B cell (primary cell): Measurements from ENCODE around the gene NUAK1. TPM values are rescaled to one million over a fixed set of nuclear protein-coding genes. Genes with fewer than 3 reads are reported as not detected.

Experiments
- ATAC-seq: fragments of 200-7000 bp; cut with Tn5 transposase; one replicate; pipeline ENCODE4 v1.10.0; 2021; ENCODE audit warnings: low read depth, mild to moderate bottlenecking, moderate number of reproducible peaks, moderate library complexity
- CTCF ChIA-PET: fragments of 350-600 bp; sonication (Branson Sonifier 250); formaldehyde crosslinking; loops from one replicate; lab custom pipeline; 2021; ENCODE audit warnings: antibody characterized with exemption, inconsistent platforms; lab: Charles Lee
- POLR2A ChIA-PET: fragments of 350-600 bp; sonication (Branson Sonifier 250); formaldehyde crosslinking; loops from one replicate; lab custom pipeline; 2021; ENCODE audit warnings: antibody characterized with exemption; lab: Charles Lee
- DNase-seq: peaks from one replicate; pipeline ENCODE4 v3.0.0; 2013
- H2AFZ ChIP-seq: 2 replicates; pipeline ENCODE4 v1.6.1; 2012; ENCODE audit warnings: mild to moderate bottlenecking, low read depth, low read length; ENCODE audit not compliant: insufficient read depth, poor library complexity, severe bottlenecking
- H3K27ac ChIP-seq, 2 donors: 1 replicate in 1 of 2; 2 replicates in 1 of 2; pipeline ENCODE4 v1.5.1; 2012 to 2013; ENCODE audit warnings: low read length in 2 of 2, mild to moderate bottlenecking in 2 of 2, moderate library complexity in 1 of 2
- H3K27me3 ChIP-seq, 4 experiments: fragments of 200-600 bp in 1 of 4; sonication (generic) in 1 of 4; replicated peaks in 1 of 4; 1 replicate in 2 of 4; 2 replicates in 2 of 4; pipeline versions ENCODE4 v1.6.1 to v1.7.0; 2013 to 2016; ENCODE audit warnings: low read length in 3 of 4, mild to moderate bottlenecking in 2 of 4, mixed read lengths in 1 of 4, moderate library complexity in 1 of 4; ENCODE audit not compliant: insufficient read depth in 4 of 4, control insufficient read depth in 3 of 4; ENCODE audit errors: control extremely low read depth in 1 of 4
- H3K36me3 ChIP-seq, 2 experiments: replicated peaks in 1 of 2; 1 replicate in 1 of 2; 2 replicates in 1 of 2; pipeline versions ENCODE4 v1.6.1 to v1.7.1; 2013; ENCODE audit warnings: low read length in 1 of 2; ENCODE audit not compliant: insufficient read depth in 2 of 2, control insufficient read depth in 1 of 2; ENCODE audit errors: control extremely low read depth in 1 of 2, extremely low read depth in 1 of 2
- H3K4me1 ChIP-seq, 2 donors: fragments of 200-600 bp in 1 of 2; sonication (generic) in 1 of 2; 1 replicate in 1 of 2; 2 replicates in 1 of 2; pipeline versions ENCODE4 v1.5.1 to v1.6.1; 2013 to 2017; ENCODE audit warnings: low read length in 2 of 2; ENCODE audit not compliant: control insufficient read depth in 2 of 2, insufficient read depth in 2 of 2
- H3K4me2 ChIP-seq: replicated peaks from 2 replicates; pipeline ENCODE3; 2012; ENCODE audit warnings: mild to moderate bottlenecking, low read depth, low read length; ENCODE audit not compliant: poor library complexity, severe bottlenecking
- H3K4me3 ChIP-seq, 5 experiments: fragments of 200-600 bp in 1 of 5; sonication (generic) in 1 of 5; 1 replicate in 3 of 5; 2 replicates in 2 of 5; pipeline versions ENCODE4 v1.5.1 to v1.7.0; 2011 to 2016; ENCODE audit warnings: low read length in 4 of 5, mild to moderate bottlenecking in 4 of 5, low read depth in 2 of 5, control low read depth in 1 of 5, moderate library complexity in 1 of 5; ENCODE audit not compliant: insufficient read depth in 1 of 5; ENCODE audit errors: control extremely low read depth in 1 of 5, extremely low read depth in 1 of 5
- H3K79me2 ChIP-seq: fragments of 200-600 bp; sonication (generic); one replicate; pipeline ENCODE4 v1.6.0; 2016; ENCODE audit warnings: low read length; ENCODE audit not compliant: control insufficient read depth, insufficient read depth
- H3K9ac ChIP-seq: fragments of 200-600 bp; sonication (generic); 2 replicates; pipeline ENCODE4 v1.6.1; 2017; ENCODE audit warnings: mild to moderate bottlenecking, low read length, moderate library complexity
- H3K9me3 ChIP-seq, 3 donors: one replicate each; pipeline versions ENCODE4 v1.6.1 to v1.7.1; 2013; ENCODE audit warnings: low read length in 2 of 3; ENCODE audit not compliant: control insufficient read depth in 2 of 3, insufficient read depth in 1 of 3; ENCODE audit errors: control extremely low read depth in 1 of 3
- H4K20me1 ChIP-seq: 2 replicates; pipeline ENCODE4 v1.6.0; 2012; ENCODE audit warnings: mild to moderate bottlenecking, low read length; ENCODE audit not compliant: insufficient read depth, control insufficient read depth, poor library complexity, severe bottlenecking
- H3K27ac Mint-ChIP-seq: one replicate; pipeline ENCODE4 v1.8.0; 2021; ENCODE audit warnings: mixed read lengths
- H3K27me3 Mint-ChIP-seq: one replicate; pipeline ENCODE4 v1.8.0; 2021; ENCODE audit warnings: mixed read lengths
- H3K4me1 Mint-ChIP-seq: one replicate; pipeline ENCODE4 v1.8.0; 2021; ENCODE audit warnings: mixed read lengths
- H3K4me3 Mint-ChIP-seq: one replicate; pipeline ENCODE4 v1.8.0; 2021; ENCODE audit warnings: mixed read lengths
- H3K9me3 Mint-ChIP-seq: one replicate; pipeline ENCODE4 v1.8.0; 2022; ENCODE audit warnings: mixed read lengths; ENCODE audit not compliant: insufficient read depth
- CTCF ChIP-seq: fragments of 200-600 bp; IDR thresholded peaks from one replicate; pipeline ENCODE4 v1.8.0; 2022; ENCODE audit warnings: antibody characterized with exemption, mild to moderate bottlenecking
- EZH2 ChIP-seq: IDR thresholded peaks from 2 replicates; pipeline ENCODE4 v1.6.1; 2012; ENCODE audit warnings: borderline replicate concordance, low read depth, mild to moderate bottlenecking, moderate library complexity, low read length; ENCODE audit not compliant: insufficient read depth, poor library complexity, severe bottlenecking
- WGBS: methylation state at CpG from one replicate; pipeline ENCODE4 v1.1.5; 2013; ENCODE audit warnings: missing lambda C conversion rate; ENCODE audit not compliant: insufficient coverage; 5-methylcytosine and 5-hydroxymethylcytosine counted together
- intact Hi-C: fragments of 100-400 bp; cut with micrococcal nuclease; formaldehyde crosslinking; loops from one replicate; pipeline ENCODE4 v1.10.0; 2022
- polyA plus RNA-seq: library from polyadenylated mRNA; depleted of rRNA; stranded (reverse); fragments of >200 nt; gene quantifications from 2 replicates; pipeline ENCODE4 v1.2.3, GENCODE V29; 2012
- total RNA-seq, 2 donors: library from RNA; stranded (reverse); fragments of 120-200 nt in 1 of 2; gene quantifications; 1 replicate in 1 of 2; 2 replicates in 1 of 2; pipeline versions ENCODE4 v1.2.3 to v1.2.4, GENCODE V29; 2013 to 2022

The NUAK1 gene
- total and polyA plus RNA-seq, 2 donors (not counting 1 experiment from before 2014, with no cell fraction given): not detected

DNA sequence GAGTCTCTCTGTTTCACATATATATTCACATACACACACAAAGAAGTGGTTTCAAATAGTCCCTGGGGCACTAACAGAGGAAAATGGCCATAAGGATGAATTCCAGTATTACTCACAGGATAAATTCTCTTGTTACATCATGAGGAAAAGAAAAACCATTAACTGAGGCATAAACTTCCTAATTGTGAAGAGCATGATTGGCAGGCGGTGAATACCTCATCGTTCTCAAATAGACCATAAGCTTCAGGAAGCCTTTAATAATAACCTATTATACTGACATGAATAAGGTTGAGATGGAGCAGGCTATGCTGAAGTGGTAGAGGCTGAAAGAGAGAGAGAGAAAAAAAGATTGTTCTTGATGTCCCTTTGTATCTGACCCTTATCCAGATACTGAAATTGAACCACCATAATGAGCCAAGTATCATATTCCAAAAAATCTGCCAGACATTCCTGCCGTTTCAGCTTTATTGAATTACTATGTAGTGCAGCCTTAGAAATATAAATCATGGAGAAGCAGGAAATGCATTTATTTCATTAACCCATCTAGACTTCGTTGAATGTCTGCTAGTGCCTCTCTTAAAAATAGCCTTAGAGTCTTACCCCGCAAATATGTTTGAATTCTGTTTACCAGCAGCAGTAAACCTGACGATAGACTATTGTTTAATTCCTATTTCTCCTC, 86.8 kb downstream of the NUAK1 start:
- Mint-ChIP-seq H3K27ac (no peak overlapping the region), H3K4me1 (no peaks in the 10 kb centered on the region), H3K27me3 (peaks cover 32% of the 10 kb centered on the region), H3K4me3 (no peak overlapping the region), H3K9me3 (no peaks in the 10 kb centered on the region)
- H3K79me2 ChIP-seq: no peaks in the 10 kb centered on the region
- WGBS: 80% methylated on average over 1 of the region's 6 CpGs
- intact Hi-C loops: no loop called here
- TF ChIP-seq EZH2: no peak
- TF ChIP-seq CTCF: no peak
- H3K4me1 ChIP-seq: no peaks in the 10 kb centered on the region
- no peaks in the 10 kb centered on the region for H4K20me1 ChIP-seq
- no peaks in the 10 kb centered on the region for H3K36me3 ChIP-seq
- ChIA-PET POLR2A (no interaction called here), CTCF (no interaction called here)
- peaks cover 0 to 5% (median 0%) of the 10 kb centered on the region in 3 donors for H3K9me3 ChIP-seq
- no peak overlapping the region for H3K4me3 ChIP-seq
- H3K4me2 ChIP-seq: no peak overlapping the region
- no peak overlapping the region for H3K9ac ChIP-seq
- ATAC-seq: no peak
- H3K27me3 ChIP-seq: no peaks in the 10 kb centered on the region
- H3K27ac ChIP-seq: no peak overlapping the region
- H2AFZ ChIP-seq: no peak overlapping the region
- DNase-seq: no peak

DNA sequence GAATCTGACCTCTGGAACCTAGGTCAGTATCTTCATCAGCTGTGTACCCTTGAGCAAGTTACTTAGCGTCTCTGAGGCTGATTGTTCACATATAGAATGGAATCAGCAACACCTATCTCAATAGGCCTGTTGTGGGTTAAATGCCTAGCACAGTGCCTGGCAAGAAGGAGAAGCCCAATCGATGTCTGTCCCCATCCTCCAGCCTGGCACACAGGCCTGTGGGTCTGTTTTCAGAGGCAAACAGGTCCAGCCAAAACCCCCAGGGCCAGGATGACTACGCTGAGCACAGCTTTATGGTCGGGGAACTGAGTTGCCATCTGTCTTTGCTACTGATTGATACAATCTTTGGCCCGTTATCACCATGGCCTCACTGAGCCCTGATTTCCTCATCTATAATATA, 89.2 kb downstream of the NUAK1 start:
- DNase-seq (no peak), ATAC-seq (no peak)
- Histone ChIP-seq H3K27ac (no peak overlapping the region), H3K9ac (no peak overlapping the region), H2AFZ (no peak overlapping the region), H3K4me1 (no peaks in the 10 kb centered on the region), H3K4me2 (no peak overlapping the region), H3K36me3 (no peaks in the 10 kb centered on the region), H3K27me3 (no peaks in the 10 kb centered on the region), H3K79me2 (no peaks in the 10 kb centered on the region), H4K20me1 (no peaks in the 10 kb centered on the region), H3K9me3 (no peaks in the 10 kb centered on the region), H3K4me3 (no peak overlapping the region)
- no peaks in the 10 kb centered on the region for H3K4me1 Mint-ChIP-seq
- ChIA-PET CTCF (no interaction called here), POLR2A (no interaction called here)
- intact Hi-C loops: no loop called here
- no peaks in the 10 kb centered on the region for H3K9me3 Mint-ChIP-seq
- peaks cover 32% of the 10 kb centered on the region for H3K27me3 Mint-ChIP-seq
- 85% methylated on average over 4 of the region's 5 CpGs for whole genome bisulfite sequencing
- H3K27ac Mint-ChIP-seq: no peak overlapping the region
- H3K4me3 Mint-ChIP-seq: no peak overlapping the region
- TF ChIP-seq CTCF (no peak), EZH2 (no peak)
